WTC11 (cell line): Measurements from ENCODE around the gene ARID3B.

Experiments
- ATF1 ChIP-seq: sonication (generic); formaldehyde crosslinking; IDR thresholded peaks from 2 replicates; pipeline ENCODE4 v1.8.1; 2023; ENCODE audit warnings: mild to moderate bottlenecking, moderate library complexity, missing genetic modification reagents
- CTCF ChIP-seq: fragments of 200-600 bp; IDR thresholded peaks from 2 replicates; pipeline ENCODE4 v1.8.0; 2022; ENCODE audit warnings: antibody characterized with exemption
- HMGA2 ChIP-seq: fragments of 250-450 bp; sonication (Bioruptor Pico); IDR thresholded peaks from 2 replicates; pipeline ENCODE4 v1.4.0; 2021; ENCODE audit warnings: mild to moderate bottlenecking, moderate library complexity
- NFE2L1 ChIP-seq: sonication (generic); formaldehyde crosslinking; IDR thresholded peaks from 2 replicates; pipeline ENCODE4 v1.8.1; 2023; ENCODE audit warnings: missing genetic modification reagents
- NR2C2 ChIP-seq: sonication (generic); formaldehyde crosslinking; IDR thresholded peaks from 2 replicates; pipeline ENCODE4 v1.8.0; 2022; ENCODE audit warnings: mild to moderate bottlenecking, missing genetic modification reagents
- PREB ChIP-seq: sonication (generic); formaldehyde crosslinking; IDR thresholded peaks from 2 replicates; pipeline ENCODE4 v1.8.1; 2022; ENCODE audit warnings: mild to moderate bottlenecking, missing genetic modification reagents, moderate library complexity, borderline replicate concordance

- no peak for TF ChIP-seq CTCF
- TF ChIP-seq NR2C2 (CRISPR knock-in tag) = no peak
- TF ChIP-seq HMGA2 (CRISPR knock-in tag) = no peak
- TF ChIP-seq NFE2L1 (CRISPR knock-in tag) = no peak
- no peak for TF ChIP-seq ATF1 (CRISPR knock-in tag)
- no peak for TF ChIP-seq PREB (CRISPR knock-in tag)
Observed at GRCh38 chr15:74626752-74627692, 86.0 kb downstream of the ARID3B start.
